Inflammatory macrophage treated with lipopolysaccharide for 1 hour (primary cell): ENCODE measurements around the gene CSNK1D.

Experiments
- DNase-seq, 2 donors: peaks; one replicate each; pipeline ENCODE4 v3.0.0-alpha.2; 2020 to 2022

CSNK1D gene

DNA sequence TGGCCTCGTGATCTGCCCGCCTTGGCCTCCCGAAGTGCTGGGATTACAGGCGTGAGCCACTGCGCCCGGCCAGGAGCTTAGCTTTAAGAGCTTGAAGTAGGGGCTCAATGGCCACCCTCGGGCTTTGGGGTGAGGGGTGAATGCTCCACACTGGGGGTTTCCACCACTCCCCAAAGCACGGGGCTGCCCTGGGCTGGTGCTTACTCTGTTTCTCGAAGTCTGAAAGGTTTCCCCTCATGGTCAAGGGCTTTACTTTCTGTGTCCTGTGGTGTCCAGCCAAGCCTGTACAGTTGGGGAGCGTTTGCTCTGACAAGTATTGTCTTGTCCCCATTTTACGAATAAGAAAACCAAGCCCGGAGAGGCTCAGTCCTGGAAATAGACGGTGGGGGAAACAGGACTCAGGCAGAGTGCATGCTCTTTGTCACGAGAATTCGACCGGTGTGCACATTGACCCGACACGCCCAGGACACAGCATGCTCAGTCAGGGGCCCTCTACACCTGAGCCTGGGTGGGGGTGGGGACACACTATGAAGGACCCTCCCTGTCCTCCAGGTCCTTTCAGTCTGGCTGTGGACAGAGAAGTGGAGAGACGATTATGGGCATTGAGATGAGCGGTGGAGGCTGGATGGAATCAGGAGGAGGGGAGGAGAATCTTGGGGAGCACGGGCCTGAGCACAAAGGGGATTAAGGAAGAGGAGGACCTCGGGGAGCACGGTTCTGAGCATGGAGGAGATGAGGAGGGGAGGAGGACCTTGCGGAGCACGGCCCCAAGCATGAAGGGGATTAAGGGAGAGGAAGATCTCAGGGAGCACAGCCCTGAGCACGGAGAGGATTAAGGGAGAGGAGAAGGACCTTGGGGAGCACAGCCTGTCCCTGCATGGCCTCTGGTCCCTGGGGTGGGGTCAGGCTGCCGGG is 36.4 kb upstream of the CSNK1D start:
- no peak for DNase-seq

DNA sequence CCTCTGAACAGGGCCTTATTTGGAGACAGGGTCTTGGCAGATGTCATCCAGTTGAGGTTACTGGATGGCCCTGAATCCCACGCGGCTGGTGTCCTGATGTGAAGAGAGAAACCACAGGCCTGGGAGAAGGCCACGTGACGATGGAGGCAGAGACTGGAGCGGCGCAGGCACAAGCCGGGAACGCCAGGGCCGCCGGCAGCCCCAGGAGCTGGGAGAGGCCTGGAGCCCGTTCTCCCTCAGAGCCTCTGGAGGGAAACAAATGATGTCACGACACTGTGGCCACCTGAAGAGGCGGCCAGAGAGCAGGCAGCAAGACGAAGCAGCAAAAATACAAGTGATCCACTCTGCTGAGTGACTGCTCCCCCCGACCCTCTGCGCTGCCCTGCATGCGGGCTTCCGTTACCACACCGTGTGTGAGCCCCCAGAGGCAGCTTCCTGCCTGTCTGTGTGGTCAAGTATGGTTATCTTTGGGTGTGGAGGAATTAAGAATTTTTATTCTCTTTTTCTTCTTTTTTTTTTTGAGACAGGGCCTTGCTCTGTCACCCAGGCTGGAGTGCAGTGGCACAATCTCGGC is 32.3 kb upstream of the CSNK1D start:
- DNase-seq = no peak

DNA sequence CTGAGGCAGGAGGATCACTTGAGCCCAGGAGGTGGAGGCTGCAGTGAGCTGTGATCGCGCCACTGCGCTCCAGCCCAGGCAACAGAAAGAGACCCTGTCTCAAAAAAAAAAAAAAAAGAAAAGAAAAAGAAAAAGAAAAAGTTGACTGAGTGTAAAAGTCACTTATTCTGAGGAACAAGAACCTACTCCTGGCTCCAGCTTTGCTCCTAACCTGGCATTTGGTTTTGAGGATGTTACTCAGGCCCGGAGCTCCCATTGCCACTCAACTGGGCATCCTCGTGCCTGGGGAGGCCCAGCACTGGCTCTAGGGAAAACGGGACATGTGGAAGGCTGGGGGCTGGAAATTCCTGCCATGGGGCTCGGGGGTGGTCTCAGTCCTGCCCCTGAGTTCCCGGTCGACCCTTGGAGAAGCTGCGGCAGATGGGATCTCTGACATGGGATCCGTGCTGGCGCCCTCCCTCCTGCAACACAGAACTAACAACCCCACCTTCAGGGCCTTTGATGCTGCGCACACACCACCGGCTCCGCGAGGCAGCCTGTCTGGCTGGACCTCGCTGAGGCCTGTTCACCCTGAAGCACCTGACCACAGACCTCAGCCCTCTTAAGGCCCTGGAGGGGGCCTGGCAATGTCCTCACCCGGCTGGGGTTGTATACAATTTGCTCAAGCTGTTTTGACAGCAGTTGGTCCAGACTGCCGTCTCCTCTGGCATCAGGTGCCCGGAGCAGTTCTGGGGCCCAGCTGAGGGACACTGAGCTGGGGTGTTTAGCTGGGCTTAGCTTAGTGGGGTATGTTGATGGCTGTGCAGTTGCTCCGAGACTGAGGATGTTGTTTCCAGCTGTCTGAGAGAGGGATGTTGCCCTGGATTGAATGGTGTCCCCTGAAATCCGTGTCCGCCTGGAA is 31.6 kb upstream of the CSNK1D start:
- DNase-seq = no peak

DNA sequence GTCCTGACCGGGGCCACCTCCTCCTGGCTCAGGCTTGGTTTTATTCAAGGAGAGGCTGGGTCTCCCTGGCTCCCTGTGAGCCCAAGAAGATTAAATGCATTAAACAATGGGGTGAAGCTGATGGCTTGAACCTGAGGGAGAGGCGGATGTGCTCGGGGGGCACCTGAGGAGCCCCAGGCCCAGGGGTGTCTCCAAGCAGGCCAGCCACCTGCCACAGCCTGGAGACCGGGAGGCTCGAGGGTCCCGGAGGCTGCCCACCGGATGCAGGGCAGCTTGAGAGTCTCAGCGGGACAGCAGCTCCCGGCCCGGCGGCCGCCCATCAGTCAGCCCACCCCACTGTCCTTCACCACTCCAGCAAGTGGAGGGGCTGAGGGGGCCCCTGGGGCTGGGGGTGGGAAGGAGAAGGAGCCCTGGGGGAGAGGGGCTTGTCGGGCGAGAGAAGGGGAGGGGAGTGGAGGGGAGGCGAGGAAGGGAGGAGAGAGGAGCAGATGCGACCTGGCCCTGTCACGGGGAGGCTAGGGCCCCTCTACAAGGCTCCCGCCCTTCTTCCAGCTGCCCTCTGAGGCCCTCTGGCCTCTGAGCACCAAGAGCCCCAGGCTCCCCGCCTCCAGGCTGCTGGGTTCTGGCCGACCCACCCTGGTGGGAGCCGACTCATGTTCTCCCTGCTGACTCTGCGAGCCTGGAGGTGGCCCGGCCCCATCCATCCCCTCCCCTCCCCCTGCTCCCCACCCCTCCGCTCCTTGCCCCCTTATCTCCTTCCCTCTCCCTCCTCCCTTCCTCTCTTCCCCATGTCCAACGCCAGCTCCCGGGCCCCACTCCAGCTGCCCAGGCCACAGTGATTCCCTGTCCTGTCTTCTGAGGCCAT is 30.7 kb upstream of the CSNK1D start:
- no peak for DNase-seq

DNA sequence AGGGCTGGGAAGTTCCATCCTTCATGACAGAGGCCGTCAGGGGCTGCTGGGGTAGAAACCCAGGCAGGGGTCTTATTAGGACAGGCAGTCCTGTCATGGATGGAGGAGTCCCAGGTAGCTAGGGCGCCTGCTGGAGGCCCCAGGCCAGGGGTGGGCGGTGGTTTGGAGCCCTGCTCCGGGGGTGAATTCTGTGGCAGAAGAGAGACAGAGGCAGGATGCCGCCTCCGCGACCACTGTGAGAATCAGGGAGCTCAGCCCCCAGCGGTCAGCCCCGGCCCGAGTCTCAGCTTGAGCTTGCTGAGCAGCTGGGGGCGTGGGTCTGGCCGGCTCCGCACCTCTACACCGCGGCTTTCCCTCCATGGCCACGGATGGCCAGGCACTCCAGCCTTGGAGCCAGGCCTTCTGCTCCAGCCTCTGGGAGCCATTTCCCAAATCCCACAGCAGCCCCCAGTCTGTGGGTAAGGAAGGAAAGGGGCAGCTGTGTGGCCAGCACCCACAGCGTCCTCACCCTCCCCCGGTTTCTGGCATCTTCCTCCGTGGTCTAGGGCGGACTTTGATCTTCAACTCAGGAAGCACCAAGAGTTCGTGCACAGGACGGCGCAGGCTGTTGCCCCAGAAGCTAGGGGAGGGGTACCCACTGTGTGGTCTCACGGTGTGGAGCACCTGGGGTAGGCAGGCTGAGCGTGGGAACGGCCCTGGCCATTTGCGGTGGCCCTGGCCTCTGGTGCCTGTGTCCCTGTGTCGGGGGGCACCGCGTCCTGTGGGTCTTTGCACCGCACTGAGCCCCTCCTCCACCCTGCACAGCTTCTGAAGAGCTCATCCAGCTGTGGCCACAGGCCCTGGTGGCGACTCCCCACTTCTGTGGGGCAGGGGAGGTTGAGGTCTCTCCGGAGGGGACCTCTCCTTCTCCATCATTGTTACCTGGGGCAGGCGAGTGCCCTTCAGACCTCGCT is 29.8 kb upstream of the CSNK1D start:
- DNase-seq = no peak

DNA sequence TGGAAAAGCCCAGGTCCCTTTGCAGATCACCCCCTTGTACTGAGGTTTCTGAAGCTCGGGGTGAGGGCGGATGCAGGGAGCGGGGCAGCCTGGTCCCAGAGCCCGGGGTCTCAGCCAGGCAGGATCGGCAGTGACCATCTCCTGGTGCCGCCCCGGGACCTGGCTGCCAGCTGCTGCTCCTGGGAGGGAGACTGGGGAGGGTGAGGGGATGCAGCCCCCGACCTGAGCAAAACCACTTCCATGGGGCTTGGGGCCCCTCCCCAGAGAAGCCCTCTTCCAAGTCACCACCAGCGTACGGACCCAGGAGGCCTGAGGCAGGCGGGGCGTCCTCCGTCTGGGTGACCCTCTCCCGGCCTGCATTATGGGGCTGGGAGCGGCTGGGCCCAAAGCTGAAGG is 29.1 kb upstream of the CSNK1D start:
- DNase-seq = no peak

DNA sequence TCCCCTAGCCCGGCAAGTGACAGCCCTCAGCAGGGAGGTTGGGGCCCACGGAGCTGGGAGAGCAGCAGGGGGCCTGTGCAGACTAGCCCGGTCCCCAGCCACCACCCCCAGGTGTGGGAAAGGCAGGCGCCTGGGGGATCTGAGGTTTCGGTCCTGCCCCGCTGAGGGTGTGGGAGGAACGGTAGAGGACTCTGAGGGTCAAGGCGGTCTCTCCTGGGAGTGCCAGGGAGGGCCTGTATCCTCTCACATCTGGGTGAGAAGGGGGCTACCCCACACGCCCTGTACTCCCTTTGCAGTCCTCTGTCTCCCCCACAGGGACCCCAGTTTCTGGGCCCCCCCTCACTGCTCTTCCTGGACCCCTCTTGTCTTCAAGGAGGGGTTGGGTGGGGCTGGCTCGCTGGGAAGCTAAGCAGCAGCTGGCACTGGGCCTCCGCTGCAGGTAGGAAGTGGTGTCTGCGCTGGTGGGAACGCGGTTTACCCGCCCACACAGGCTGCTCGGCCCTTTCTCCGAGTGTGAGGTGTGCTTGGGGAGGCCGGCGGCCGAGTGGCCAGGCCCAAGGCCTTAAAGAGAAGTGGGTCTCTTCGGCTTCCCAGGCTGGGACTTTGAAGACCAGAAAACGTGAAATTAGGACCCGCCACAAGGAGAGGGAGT is 28.5 kb upstream of the CSNK1D start:
- no peak for DNase-seq

DNA sequence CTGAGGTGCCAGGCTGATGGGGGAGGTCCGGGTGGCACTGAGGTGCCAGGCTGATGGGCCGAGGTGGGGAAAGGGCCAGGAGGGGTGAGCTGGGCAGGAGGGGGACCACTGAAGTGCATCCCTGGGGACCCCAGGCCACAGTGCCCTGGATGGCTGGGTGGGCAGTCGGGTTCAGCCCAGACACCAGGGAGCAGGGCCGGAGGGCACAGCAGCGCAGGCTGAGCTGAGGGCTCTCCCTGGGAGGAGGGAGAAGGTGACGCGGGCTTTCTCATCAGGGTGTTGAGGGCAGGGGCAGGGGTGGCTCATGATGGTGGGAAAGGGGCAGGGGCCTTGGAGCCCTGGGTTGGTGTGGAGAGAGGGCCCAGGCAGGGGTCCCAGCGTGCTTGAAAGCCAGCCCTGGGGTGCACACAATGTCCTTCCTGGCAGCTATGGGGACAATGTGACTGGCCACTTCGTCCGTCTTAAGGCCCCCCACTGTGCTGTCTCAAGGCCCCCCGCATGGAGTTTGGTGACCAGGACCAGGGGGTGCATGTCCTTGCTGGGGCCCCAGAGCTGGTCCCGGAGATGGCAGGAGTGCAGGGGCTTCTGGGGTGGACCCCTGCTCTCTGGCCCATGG is 27.9 kb upstream of the CSNK1D start:
- no peak for DNase-seq

DNA sequence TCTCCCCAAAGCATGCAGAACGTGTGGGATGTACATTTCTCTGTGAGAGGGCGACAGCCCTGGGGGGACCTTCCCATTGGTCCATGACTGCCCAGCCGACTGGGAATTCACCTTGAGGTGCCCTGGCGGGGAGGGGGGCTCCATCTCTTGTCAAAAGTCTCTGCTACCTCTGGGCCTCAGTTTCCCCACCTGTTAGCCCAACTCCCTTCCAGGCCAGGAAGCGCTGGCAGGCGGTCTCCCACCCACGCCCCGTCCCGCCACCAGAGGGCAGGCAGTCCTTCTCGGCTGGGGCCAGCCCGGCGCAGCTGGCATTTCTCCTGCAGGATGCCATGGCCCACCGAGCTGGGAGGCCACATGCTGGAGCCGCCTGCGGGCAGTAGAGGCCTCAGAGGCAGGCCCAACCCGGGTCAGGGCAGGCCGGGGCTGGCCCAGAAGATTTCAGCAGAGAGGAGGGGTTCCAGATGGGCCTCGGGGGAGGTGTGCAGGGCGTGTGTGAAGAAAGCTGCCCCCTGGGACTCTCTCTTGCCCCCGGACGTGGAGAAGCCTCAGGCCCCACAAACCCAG is 27.3 kb upstream of the CSNK1D start:
- DNase-seq = peak in 1 of 2 donors; percentile 55

DNA sequence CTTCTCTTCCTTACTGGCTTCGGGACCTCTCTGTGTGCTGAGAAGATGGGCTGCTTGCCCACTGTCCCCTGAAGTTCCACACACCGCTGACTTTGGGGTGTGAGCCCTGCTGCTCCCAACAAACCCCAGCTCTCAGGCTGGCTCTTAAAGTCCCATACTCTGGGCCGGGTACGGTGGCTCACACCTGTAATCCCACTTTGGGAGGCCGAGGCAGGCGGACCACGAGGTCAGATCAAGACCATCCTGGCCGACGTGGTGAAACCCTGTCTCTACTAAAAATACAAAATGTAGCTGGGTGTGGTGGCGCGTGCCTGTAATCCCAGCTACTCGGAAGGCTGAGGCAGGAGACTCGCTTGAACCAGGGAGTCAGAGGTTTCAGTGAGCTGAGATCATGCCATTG is 26.7 kb upstream of the CSNK1D start:
- DNase-seq = no peak

DNA sequence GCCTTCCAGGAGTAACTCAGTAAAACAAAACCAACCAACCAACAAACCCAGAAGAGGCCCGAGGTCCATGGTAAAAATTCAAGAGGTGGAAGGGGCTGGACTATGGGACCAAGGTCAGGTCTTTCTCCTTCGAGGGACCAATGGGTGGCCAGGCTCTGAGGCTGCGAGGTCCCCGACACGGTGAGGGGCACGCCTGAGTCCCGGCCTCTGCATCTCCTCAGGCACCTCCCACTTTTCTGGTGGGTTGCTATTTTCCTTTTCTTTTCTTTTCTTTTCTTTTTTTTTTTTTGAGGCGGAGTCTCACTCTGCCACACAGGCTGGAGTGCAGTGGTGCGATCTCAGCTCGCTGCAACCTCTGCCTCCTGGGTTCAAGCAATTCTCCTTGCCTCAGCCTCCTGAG is 26.0 kb upstream of the CSNK1D start:
- no peak for DNase-seq

DNA sequence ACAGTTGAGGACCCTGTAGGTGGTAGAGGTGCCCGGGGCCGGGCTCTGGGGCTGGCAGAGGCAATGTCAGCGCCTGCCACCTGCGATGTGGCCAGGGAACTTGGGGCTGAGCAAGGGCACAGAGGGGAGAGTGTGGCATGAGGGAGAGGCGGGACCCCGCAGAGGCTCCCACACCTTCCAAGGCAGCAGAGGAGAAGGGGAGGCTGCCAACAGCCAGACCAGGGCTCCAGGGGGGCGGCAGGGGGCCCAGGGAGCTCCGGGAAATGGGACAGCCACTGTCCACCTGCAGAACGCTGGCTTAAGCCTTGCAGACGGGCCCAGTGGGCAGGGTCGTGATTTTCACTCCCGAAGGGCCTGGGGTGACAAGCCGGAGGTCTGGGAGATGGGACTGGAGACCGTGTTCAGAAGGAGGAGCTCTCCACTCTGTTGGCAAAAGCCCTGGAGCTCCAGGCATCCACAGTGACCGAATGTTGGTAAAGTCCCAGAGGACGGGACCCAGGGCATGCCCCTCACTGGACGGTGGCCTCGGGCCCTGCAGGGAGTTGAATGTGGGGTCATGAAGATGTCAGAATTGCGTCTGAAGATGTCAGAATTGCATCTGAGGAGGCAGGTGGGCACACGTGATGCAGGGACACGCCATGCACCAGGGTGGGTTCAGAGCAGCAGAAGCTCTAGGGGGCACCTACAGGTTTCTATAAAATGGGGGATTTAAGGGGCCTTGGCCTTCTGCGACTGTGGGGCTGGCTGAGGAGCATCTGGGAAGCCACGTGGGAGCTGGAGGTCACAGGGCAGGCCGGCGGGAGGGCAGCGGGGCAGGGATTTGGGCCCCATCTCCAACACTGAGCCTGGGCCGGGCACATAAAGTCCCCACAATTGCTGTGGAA is 25.3 kb upstream of the CSNK1D start:
- DNase-seq = no peak

DNA sequence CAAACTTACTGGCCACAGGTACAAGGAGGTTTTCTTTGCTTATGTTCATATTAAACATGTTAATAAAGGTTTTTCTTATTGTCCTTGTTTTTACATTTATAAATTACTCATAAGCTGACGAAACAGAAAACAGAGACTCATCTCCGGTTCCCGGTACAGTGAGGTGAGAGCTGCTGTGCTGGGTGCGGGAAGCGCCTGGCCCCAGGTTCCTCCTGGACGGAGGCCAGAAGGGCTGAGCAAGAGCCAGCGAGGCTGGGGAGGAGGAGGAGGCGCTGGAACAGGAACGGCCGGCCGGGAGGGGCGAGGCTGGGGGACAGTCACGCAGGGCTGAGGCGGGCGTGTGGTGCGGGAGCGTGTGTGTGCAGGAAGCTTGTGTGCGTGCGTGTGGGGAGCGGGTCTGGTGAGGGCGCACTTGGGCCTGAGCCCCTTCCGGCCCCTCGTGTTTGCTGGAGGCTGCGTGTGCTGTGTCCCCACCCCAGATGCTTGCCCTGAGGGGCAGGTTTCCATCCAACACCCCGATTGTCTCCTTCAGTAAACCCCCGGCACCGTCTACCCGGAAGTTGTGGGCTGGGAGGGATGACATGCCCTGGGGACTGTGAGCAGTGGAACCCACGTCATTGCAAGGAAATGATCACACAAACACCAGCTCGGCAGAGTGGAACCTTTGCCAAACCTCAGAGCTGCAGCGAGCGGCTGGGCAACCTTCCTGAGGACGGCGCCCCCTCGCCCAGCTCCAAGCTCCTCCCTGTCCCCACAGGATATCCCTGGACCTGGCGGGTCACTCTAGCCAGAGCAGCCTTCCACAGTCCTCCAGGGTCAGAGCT is 24.4 kb upstream of the CSNK1D start:
- DNase-seq = peak; percentile 82 to 83

DNA sequence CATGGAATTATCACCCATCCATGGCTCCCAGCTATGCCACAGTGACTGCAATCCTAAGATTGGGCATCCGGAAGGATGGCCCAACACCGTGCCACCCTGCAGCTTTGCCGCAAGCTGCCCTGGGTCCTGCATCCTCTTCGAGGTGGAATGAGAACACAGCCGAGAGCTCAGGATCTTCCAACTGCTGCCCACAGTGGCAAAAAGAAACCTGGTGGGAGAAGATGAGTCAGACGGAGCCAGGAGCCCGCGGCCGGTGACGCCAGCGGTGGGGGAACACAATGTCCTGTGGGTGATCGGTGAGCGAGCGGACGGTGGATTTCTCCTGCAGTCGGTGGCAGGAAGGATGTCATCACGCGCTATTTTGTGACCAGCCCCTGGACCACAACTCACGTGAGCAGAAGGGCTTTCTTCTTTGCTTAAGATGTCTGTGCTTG is 23.8 kb upstream of the CSNK1D start:
- DNase-seq = peak; percentile 60 to 81

DNA sequence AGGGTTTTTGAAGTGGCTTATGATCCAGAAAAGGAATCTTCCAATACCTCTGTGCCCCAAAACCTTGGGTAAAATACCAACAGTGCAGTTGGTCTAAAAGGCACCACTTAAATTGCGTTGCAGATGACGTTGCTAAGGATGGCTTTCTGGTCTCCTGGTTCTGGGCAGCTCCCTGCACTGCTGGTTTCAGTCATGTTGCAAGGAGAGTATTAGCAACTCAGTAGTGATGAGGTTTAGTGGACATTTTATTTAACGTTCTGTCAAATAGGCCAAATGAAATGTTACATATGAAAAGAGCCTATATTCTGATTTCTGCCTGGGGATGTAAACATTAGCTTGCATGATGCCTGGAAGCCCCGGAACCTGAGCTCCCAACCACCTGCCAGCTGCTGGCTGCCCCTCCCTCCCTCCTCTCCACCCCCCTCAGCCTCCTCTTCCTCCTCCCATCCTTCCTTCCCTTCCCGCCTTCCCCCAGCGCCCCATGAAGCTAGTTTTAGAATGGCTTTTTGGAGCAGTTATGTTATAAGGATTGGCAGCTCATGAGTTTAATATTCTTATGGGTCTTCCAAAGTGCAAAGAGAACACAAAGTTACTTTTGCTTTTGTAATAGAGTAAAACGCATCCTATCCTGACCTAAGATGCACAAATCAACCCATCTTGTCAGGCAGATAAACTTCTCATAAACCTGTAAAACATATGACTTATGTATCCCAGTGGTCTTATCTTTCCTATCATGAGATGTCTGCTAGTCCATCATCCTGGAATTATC is 23.2 kb upstream of the CSNK1D start:
- no peak for DNase-seq

DNA sequence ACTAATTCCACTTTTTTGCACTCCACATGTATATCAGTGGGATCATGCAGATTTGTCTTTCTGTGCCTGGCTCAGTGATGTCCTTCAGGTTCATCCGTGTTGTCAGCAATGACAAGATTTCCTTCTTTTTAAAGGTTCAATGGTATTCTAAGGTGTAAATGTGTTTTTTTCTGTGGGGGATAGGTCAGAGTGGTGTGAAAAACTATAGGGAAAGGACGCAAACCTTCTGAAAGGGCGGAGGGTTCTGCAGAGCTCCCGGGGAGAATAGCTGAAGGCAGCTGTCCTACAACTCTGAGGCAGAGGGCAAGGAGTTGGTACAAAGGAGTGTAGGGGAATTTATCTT is 21.9 kb upstream of the CSNK1D start:
- no peak for DNase-seq
